Measurements from ENCODE around the gene CHPF. TPM values are rescaled to one million over a fixed set of nuclear protein-coding genes. Genes with fewer than 3 reads are reported as not detected.

CHPF gene
- total RNA-seq, 1 experiment from 2014 or later: 228 TPM

- DNase-seq (ENCODE audit: low read depth, low spot score) (no peak), ATAC-seq (no peak)
- ChIA-PET CTCF (no interaction called here), RAD21 (ENCODE audit: low non-redundant PET in 1 of 2, low total read pairs in 2 of 2, uncharacterized antibody in 2 of 2, unreplicated experiment in 2 of 2) (no interaction called here), POLR2A (no interaction called here)
- Histone ChIP-seq H3K9me3 (ENCODE audit: control insufficient read depth in 1 of 2, insufficient read depth in 1 of 2, low read depth in 1 of 2, low read length in 2 of 2) (no peaks in the 10 kb centered on the region), H3K4me2 (ENCODE audit: low read length) (no peak overlapping the region), H3K9ac (ENCODE audit: low read length) (no peak overlapping the region), H3K4me1 (ENCODE audit: control insufficient read depth in 1 of 2, insufficient read depth in 2 of 2, low read length in 2 of 2) (peaks cover under 1 to 29% of the 10 kb centered on the region in 2 experiments), H4K20me1 (ENCODE audit: insufficient read depth) (no peaks in the 10 kb centered on the region), H3K27me3 (ENCODE audit: insufficient read depth, low read length) (no peaks in the 10 kb centered on the region), H3K27ac (ENCODE audit: low read depth, low read length) (no peak overlapping the region), H2AFZ (ENCODE audit: low read depth, low read length, poor library complexity, severe bottlenecking) (no peak overlapping the region), H3K36me3 (ENCODE audit: control insufficient read depth in 1 of 2, insufficient read depth in 2 of 2, low read length in 2 of 2) (no peaks in the 10 kb centered on the region), H3K4me3 (replicated peaks in 1 of 2; ENCODE audit: low read depth in 1 of 2, low read length in 2 of 2) (no peak overlapping the region), H3K9me2 (ENCODE audit: insufficient read depth) (no peaks in the 10 kb centered on the region), H3K79me2 (ENCODE audit: insufficient read depth, low read length) (no peaks in the 10 kb centered on the region)
- no peak for TF ChIP-seq EZH2 (IDR thresholded peaks at IDR 0.05)
- TF ChIP-seq JUND (IDR thresholded peaks at IDR 0.05): no peak
- no peak for TF ChIP-seq SIN3A (IDR thresholded peaks at IDR 0.05; ENCODE audit: low read depth)
- TF ChIP-seq ZFX (IDR thresholded peaks at IDR 0.05): no peak
- TF ChIP-seq ZNF274 (IDR thresholded peaks at IDR 0.05; ENCODE audit: low read depth, low read length): no peak
- no peak for TF ChIP-seq ELF1 (IDR thresholded peaks at IDR 0.05; ENCODE audit: borderline replicate concordance, low read depth)
- no peak for TF ChIP-seq YY1 (IDR thresholded peaks at IDR 0.05; ENCODE audit: extremely low read depth, insufficient replicate concordance, low read depth, low read length)
- no peak for TF ChIP-seq POLR2AphosphoS5 (IDR thresholded peaks at IDR 0.05; ENCODE audit: low read depth, low read length)
- TF ChIP-seq EGR1 (IDR thresholded peaks at IDR 0.05; ENCODE audit: low read depth): no peak
- no peak for TF ChIP-seq CBX3 (IDR thresholded peaks at IDR 0.05; ENCODE audit: low read depth)
- TF ChIP-seq ZBTB33 (IDR thresholded peaks at IDR 0.05; ENCODE audit: extremely low read depth, insufficient replicate concordance, low read length): no peak
- no peak for TF ChIP-seq EZH2phosphoT487 (IDR thresholded peaks at IDR 0.05; ENCODE audit: borderline replicate concordance)
- no peak for TF ChIP-seq RAD21 (IDR thresholded peaks at IDR 0.05; ENCODE audit: low read depth)
- TF ChIP-seq SP1 (IDR thresholded peaks at IDR 0.05; ENCODE audit: low read depth): no peak
- no peak for TF ChIP-seq TCF7L2 (IDR thresholded peaks at IDR 0.05; ENCODE audit: borderline replicate concordance, extremely low read depth, insufficient read depth, insufficient read length)
- TF ChIP-seq SRF (IDR thresholded peaks at IDR 0.05; ENCODE audit: low read depth): no peak
- no peak for TF ChIP-seq POLR2A (IDR thresholded peaks at IDR 0.05; ENCODE audit: borderline replicate concordance, extremely low read depth, insufficient read depth, insufficient read length)
- no peak for TF ChIP-seq CEBPB (IDR thresholded peaks at IDR 0.05; ENCODE audit: low read depth)
- TF ChIP-seq, protein P1, sequence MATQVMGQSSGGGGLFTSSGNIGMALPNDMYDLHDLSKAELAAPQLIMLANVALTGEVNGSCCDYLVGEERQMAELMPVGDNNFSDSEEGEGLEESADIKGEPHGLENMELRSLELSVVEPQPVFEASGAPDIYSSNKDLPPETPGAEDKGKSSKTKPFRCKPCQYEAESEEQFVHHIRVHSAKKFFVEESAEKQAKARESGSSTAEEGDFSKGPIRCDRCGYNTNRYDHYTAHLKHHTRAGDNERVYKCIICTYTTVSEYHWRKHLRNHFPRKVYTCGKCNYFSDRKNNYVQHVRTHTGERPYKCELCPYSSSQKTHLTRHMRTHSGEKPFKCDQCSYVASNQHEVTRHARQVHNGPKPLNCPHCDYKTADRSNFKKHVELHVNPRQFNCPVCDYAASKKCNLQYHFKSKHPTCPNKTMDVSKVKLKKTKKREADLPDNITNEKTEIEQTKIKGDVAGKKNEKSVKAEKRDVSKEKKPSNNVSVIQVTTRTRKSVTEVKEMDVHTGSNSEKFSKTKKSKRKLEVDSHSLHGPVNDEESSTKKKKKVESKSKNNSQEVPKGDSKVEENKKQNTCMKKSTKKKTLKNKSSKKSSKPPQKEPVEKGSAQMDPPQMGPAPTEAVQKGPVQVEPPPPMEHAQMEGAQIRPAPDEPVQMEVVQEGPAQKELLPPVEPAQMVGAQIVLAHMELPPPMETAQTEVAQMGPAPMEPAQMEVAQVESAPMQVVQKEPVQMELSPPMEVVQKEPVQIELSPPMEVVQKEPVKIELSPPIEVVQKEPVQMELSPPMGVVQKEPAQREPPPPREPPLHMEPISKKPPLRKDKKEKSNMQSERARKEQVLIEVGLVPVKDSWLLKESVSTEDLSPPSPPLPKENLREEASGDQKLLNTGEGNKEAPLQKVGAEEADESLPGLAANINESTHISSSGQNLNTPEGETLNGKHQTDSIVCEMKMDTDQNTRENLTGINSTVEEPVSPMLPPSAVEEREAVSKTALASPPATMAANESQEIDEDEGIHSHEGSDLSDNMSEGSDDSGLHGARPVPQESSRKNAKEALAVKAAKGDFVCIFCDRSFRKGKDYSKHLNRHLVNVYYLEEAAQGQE (IDR thresholded peaks at IDR 0.05; ENCODE audit: low read depth): no peak
- no TSS peak for BruUV-seq (replicated peaks)
- intact Hi-C loops (cut with micrococcal nuclease): no loop called here
These were observed 28.8 kb downstream of the CHPF start for GRCh38 chr2:219514836-219515235.

Data from HCT116 (cell line).